Stimulated activated naive CD4-positive, alpha-beta T cell treated with Interleukin-2 at 50 U/mL for 16 hours (primary cell): ENCODE data around the gene ATXN7.

ENCODE experiments used
- DNase-seq: peaks from one replicate; lab custom pipeline; 2025; lab: John Stamatoyannopoulos, UW

ATXN7 gene, protein sequence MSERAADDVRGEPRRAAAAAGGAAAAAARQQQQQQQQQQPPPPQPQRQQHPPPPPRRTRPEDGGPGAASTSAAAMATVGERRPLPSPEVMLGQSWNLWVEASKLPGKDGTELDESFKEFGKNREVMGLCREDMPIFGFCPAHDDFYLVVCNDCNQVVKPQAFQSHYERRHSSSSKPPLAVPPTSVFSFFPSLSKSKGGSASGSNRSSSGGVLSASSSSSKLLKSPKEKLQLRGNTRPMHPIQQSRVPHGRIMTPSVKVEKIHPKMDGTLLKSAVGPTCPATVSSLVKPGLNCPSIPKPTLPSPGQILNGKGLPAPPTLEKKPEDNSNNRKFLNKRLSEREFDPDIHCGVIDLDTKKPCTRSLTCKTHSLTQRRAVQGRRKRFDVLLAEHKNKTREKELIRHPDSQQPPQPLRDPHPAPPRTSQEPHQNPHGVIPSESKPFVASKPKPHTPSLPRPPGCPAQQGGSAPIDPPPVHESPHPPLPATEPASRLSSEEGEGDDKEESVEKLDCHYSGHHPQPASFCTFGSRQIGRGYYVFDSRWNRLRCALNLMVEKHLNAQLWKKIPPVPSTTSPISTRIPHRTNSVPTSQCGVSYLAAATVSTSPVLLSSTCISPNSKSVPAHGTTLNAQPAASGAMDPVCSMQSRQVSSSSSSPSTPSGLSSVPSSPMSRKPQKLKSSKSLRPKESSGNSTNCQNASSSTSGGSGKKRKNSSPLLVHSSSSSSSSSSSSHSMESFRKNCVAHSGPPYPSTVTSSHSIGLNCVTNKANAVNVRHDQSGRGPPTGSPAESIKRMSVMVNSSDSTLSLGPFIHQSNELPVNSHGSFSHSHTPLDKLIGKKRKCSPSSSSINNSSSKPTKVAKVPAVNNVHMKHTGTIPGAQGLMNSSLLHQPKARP

DNA sequence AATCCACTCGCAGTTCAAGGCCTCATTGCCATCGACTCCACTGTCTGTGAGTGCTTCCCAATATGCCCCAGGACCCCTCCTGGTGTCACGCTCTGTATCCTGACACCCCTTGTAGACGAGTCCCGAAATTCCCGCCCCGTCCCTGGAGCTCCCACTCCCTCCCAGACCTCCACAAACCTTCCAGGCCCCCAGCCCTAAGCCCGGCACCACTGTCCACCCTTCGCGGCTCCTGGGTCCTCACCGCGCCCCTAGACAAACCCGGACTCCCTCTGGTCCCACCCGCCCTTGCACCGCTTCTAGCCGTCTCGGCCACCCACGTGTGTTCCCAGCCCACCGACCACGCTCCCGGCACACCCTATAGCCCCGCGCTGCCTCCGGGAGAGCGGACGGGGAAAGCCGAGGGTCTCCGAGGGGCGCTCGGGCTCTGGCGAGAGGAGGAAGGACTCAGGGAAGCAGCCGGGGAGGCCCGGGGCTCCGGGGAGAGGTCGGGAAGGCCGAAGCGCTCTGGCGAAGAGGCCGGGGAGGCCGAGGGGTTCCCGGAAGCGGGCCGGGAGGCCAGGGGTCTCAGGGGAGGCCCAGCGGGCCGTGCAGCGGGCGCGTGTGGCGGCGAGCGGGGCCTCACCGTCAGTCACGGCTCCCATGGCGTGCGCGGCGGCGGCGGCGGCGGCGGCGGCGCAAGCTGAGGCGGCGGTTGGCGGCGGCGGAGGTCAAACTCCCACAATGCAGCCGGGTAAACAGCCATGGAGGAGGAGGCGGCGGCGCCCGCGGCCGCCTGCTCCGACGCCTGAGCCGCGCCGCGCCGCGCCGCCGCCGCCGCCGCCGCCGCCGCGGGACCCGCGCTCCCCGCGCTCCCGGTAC lies at the start of gene ATXN7, which contains the start of gene THOC7:
ATXN7 (plus strand) TSS at position 718 of the 858 bp plus-strand sequence. CDS start 48,732 bp downstream, outside the sequence.
THOC7 (minus strand) TSS at position 656 of the 858 bp plus-strand sequence; CDS start at position 641, 15 bp downstream.
- peak; percentile 65 for DNase-seq

DNA sequence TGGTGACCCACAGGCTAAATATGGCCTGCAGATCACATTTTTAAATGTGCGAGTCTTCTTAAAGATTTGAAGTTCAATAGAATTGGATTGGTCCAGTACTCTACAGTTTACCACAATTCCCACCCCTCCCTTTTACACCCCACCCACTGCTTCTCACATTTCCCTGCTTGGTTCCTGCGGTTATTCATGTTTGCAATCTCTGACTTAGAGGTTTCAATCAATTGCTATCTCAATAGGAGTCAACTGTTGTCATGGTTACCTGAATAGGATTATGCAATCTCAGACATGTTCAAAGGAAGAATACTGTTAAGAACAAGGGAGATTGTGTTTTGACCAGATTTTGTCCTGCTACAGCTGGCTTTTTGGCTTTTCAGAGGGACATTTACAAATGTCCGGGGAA lies 49.4 kb upstream of the ATXN7 start:
- no peak for DNase-seq

- no peak for DNase-seq
These were observed 46.4 kb upstream of the ATXN7 start for GRCh38 chr3:63817225-63817624.

GRCh38 chr3:63818282-63819150 lies 45.2 kb upstream of the ATXN7 start:
- DNase-seq, result peak; percentile 36

DNA sequence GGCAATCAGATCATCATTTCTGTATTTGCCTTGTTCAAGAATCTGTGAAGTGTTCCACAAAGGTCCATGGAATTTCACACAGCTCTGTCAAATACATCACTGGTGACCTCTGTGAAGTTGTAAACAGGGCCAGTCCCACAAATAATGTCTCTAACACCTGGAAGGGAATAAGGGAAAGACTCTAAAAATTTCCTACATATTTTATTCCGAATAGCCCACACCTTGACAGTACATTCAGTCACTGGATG lies 44.6 kb upstream of the ATXN7 start, which contains the start of gene C3orf49:
C3orf49 (plus strand) TSS at position 149 of the 248 bp plus-strand sequence. CDS start 173 bp downstream, outside the sequence.
- no peak for DNase-seq

- DNase-seq, result no peak
These were observed 39.4 kb upstream of the ATXN7 start for GRCh38 chr3:63824309-63824708.

DNA sequence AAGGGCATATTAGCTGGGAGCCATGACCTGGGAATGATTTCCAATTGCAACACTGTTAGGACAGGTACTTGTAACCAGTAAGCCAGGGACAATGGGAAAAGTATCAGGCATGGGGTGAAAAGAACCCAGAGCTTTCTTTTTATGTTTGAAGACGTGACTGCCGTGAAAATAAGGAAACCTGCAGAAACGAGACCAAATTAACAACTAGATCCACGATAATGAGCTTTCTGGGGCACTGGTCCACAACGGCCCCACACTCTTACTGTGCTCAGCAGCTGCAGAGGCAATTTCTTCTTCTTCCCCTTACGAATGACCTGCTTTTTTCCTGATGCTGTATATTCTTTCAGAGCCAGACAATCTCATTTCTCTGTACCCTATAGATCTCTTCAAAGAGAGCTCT lies 33.1 kb upstream of the ATXN7 start:
- no peak for DNase-seq

DNA sequence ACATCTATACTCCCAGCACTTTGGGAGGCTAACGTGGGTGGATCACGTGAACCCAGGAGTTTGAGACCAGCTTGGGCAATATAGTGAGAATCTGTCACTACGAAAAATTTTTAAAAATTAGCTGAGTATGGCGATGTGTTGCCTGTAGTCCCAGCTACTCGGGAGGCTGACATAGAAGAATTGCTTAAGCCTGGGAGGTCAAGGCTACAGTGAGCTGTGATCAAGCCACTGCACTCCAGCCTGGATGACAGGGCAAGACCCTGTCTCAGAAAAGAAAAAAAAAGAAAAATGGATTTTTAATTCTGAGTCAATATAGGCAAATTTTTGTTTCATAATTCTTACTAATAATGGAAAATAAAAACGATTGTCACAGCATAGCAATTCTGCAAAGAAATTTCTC lies 31.3 kb upstream of the ATXN7 start:
- DNase-seq, result no peak

DNA sequence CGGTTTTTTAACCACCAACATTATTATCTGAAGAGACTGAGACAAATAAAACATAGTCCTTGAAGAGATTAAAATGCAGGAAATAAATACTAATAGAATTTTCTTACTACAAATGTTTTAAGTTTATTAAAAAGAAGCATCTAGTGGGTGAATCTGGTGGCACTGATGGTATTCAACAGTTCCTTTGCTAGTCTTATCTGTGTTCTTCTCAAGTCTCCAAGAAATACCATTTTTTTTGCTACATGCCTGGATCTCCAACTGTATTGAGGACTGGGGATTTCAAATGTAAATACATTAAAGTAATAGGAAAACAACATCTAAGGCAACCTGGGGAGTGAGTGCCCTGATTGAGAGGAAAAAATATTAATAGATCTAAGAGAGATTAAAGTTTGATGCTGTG lies 22.0 kb upstream of the ATXN7 start:
- no peak for DNase-seq

DNA sequence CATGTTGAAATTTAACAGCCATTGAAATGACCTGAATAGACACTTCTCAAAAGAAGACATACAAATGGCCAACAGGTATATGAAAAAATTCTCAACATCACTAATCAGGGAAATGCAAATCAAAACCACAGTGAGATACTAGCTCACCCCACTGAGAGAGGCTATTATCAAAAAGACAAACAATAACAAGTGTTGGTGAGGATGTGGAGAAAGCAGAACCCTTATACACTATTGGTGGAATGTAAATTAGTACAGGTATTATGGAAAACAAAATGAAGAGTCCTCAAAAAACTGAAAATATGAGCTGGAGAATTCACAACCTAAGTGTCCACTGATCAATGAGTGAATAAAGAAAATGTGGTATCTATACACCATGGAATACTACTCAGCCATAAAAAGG lies 21.5 kb upstream of the ATXN7 start:
- DNase-seq, result no peak

DNA sequence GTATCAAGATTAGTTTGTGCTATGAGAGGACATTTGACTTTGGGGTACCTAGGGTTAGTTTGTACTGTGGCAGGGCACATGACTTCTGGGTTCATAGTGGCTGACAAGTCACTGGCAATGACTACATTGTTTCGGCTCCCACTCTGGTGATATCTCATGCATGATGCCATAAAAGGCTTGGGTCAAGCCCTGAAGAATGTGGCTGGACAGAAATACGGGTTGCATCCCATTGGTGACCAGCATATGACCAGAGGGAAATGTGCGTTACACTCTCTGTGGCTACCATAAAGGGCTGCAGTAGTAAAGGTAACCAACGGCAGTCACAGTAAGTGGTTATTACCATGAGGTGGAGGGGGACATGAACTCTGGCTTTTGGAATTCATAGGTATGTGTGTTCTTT lies 18.5 kb upstream of the ATXN7 start:
- DNase-seq, result no peak

DNA sequence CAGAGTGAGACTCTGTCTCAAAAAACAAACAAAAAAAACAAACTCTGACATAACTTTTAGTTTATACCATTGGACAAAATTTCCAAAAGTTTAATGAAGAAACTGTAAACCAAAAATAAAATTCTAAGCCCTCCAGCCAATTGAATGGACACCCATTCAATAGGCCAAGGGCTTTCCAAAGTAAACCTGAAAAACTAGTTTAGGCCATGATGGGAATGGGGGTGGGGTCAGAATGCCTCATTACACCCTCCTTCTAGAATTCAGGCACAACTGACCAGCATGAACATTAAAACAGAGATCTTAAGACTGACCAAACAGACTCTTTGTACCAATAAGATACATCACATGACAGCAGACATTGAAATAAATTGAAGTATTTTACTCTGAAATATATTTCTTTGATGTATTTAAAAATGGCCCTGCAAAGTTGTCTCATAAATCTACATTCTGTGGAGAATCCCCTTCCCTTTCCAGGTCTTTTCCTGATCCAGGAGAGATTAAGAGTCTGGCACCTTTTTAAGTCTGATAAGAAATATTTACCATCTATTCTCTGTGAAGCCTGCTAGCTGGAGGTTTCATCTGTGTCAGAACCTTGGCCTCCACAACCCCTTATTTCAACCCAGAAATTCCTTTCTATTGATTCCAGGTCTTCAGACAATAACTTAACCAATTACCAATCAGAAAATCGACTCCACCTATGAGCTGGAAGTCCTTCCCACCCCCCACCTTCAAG lies 15.8 kb upstream of the ATXN7 start:
- DNase-seq, result no peak

- no peak for DNase-seq
These were observed 14.5 kb upstream of the ATXN7 start for GRCh38 chr3:63849175-63849574.

GRCh38 chr3:63851287-63851686 lies 12.4 kb upstream of the ATXN7 start:
- no peak for DNase-seq

GRCh38 chr3:63853106-63853505 lies 10.6 kb upstream of the ATXN7 start:
- no peak for DNase-seq

DNA sequence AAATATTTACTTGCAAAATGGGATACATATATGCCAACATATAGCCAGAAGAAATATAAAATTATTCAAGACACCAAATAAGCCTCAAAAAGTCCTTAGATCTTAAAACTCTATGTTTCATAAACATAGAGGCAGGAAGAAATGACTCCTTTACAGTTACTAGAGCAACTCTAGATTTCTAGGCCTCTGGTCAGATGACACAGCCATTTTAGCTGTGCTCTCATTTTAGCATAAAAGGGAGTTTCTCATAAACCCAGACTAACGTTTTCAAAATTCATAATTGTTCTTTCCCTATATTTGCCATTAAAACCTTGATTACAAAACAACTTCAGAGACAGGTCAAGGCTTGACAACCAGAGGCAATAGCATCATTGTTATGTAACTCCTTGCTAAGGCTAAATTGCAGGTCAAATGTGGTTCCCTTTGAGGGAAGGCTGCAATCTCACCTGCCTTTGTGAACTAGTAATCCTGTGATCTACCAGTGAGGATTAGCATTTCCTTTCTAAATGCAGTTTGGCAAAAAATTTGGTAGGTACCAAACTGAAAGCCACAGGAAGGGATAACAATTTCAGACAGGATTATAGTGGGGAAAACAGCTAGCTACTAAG lies 8.2 kb upstream of the ATXN7 start:
- DNase-seq, result no peak

- DNase-seq, result no peak
These were observed 6.4 kb upstream of the ATXN7 start for GRCh38 chr3:63857311-63857710.

GRCh38 chr3:63860776-63861175 lies 2.9 kb upstream of the ATXN7 start:
- DNase-seq, result no peak

DNA sequence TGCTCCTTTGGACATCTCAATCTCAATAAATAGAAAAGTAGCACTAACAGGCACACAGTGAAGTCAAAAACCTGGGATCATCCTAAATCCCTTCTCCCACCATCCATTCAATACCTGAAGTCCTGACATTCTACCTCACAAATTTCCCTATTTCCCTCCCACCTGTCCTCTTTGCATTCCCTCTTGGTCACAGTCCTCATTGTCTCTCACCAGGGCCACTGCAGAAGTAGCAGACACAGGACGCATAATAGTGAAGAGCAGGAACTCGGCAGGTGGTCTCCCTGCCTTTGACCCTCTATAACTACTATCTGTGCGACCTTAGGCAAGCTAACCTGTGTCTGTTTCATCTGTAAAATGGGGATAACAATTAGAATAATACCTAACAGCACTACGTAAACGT lies 2.4 kb upstream of the ATXN7 start:
- no peak for DNase-seq

DNA sequence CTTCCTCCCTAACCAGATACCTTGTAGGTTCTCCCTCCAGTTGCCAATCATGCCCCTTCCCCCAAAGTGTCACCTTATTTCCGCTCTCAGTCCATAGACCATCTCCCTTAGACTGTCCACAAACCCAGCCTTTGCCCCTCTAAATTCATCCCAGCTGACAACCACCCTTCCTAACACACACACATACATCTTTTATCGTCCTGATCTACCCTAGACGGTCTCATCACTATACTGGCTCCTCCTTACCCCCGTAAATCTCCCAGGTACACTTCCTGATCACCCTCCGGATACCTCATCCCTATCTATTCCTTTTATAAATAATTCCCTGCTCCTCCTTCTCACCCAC lies 890 bp upstream of the ATXN7 start:
- DNase-seq, result no peak
